Upper lobe of left lung (tissue), 4 donors: ENCODE results near the gene GRAMD1A.

ENCODE experiments used
- CTCF ChIP-seq, 6 experiments: fragments of 450-650 bp in 4 of 6; fragments of 200-600 bp in 2 of 6; sonication (generic) in 2 of 6; IDR thresholded peaks; one replicate each; pipeline ENCODE4 v1.5.1; 2016 to 2019; ENCODE audit warnings: antibody characterized with exemption in 6 of 6
- EP300 ChIP-seq, 4 donors: sonication (generic); formaldehyde crosslinking; IDR thresholded peaks; one replicate each; pipeline ENCODE4 v1.5.1; 2017; ENCODE audit warnings: antibody characterized with exemption in 4 of 4, control low read depth in 2 of 4
- POLR2A ChIP-seq, 4 donors: fragments of 450-650 bp; IDR thresholded peaks; one replicate each; pipeline ENCODE4 v1.5.1; 2016 to 2017; ENCODE audit warnings: antibody characterized with exemption in 4 of 4, mild to moderate bottlenecking in 2 of 4
- POLR2AphosphoS5 ChIP-seq, 2 donors: sonication (generic); formaldehyde crosslinking; IDR thresholded peaks; one replicate each; pipeline ENCODE4 v1.5.1; 2017; ENCODE audit warnings: antibody characterized with exemption in 2 of 2

GRCh38 chr19:35019144-35019543, 19.0 kb downstream of the GRAMD1A start:
- no peak for TF ChIP-seq CTCF (IDR thresholded peaks at IDR 0.05)
- TF ChIP-seq POLR2AphosphoS5 (IDR thresholded peaks at IDR 0.05), result no peak
- TF ChIP-seq EP300 (IDR thresholded peaks at IDR 0.05), result no peak
- TF ChIP-seq POLR2A (IDR thresholded peaks at IDR 0.05), result no peak
